ENCODE data around the gene ERCC6L2.

- TF ChIP-seq CTCF (IDR thresholded peaks at IDR 0.05) (no peak), ZFX (IDR thresholded peaks at IDR 0.05; ENCODE audit: borderline replicate concordance) (no peak)
Observed at GRCh38 chr9:96015876-96016686, 140.6 kb downstream of the ERCC6L2 start.

Data from 22Rv1 (cell line).